ENCODE measurements around the gene DHRS7B. TPM values are rescaled to one million over a fixed set of nuclear protein-coding genes. Genes with fewer than 3 reads are reported as not detected.

The DHRS7B gene
- total RNA-seq, 4 donors from 2014 or later, result 24.3 to 35.1 (median 33.7) TPM

- no peaks in the 10 kb centered on the region for H3K36me3 ChIP-seq
- 50 to 60% methylated on average over 6 of the region's 6 CpGs for WGBS, 2 donors
- H3K4me3 ChIP-seq, result no peak overlapping the region
- H3K27me3 ChIP-seq, result no peaks in the 10 kb centered on the region
- peaks cover 0 to 15% (median 1%) of the 10 kb centered on the region in 4 donors for H3K9me3 ChIP-seq
- no peak for DNase-seq (ENCODE audit: low spot score in 2 of 2)
- H3K4me1 ChIP-seq, result no peaks in the 10 kb centered on the region
- H3K27ac ChIP-seq, result no peak overlapping the region
- TF ChIP-seq, protein P1, sequence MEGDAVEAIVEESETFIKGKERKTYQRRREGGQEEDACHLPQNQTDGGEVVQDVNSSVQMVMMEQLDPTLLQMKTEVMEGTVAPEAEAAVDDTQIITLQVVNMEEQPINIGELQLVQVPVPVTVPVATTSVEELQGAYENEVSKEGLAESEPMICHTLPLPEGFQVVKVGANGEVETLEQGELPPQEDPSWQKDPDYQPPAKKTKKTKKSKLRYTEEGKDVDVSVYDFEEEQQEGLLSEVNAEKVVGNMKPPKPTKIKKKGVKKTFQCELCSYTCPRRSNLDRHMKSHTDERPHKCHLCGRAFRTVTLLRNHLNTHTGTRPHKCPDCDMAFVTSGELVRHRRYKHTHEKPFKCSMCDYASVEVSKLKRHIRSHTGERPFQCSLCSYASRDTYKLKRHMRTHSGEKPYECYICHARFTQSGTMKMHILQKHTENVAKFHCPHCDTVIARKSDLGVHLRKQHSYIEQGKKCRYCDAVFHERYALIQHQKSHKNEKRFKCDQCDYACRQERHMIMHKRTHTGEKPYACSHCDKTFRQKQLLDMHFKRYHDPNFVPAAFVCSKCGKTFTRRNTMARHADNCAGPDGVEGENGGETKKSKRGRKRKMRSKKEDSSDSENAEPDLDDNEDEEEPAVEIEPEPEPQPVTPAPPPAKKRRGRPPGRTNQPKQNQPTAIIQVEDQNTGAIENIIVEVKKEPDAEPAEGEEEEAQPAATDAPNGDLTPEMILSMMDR (IDR thresholded peaks at IDR 0.05), result no peak
- TF ChIP-seq EP300 (IDR thresholded peaks at IDR 0.05) (no peak), POLR2A (IDR thresholded peaks at IDR 0.05) (no peak)
Measured at GRCh38 chr17:21231533-21231932, 104.8 kb downstream of the DHRS7B start.

DNA sequence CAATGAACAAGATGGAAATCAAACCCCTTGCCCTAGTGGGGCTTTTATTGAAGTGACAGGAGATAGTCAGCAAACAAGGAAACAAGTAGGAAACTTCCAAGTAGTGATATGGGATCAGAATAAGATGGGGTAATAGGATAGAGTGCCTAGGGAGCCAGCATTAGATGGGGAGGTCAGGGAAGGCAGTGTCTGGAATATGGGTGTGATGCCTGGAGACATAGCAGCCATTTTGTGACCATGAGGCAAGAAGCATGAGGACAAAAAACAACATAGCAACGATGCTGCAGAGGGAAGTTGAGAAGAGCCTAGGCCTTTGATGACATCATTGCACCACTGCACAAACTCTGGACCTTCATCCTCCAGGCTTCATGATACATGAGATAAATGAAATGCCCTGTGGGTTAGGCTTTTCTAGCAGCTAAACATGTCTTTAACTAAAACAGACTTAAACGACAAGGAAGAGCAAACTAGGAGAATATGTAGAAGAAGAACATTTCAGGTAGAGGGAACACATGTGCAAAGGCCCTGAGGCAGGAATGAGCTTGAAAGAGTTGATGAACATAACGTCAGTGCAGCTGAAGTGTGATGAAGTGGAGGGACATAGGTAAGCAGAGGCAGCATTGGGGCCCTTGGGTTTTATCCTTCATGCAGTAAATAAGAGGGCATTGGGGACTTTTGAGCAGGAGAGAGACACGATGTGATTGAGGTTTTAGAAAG lies 105.4 kb downstream of the DHRS7B start:
- WGBS, 2 donors, result 88 to 92% methylated on average over 4 of the region's 4 CpGs
- H3K4me1 ChIP-seq, result no peaks in the 10 kb centered on the region
- H3K4me3 ChIP-seq, result no peak overlapping the region

GRCh38 chr17:21233581-21234347 lies 107.0 kb downstream of the DHRS7B start:
- Histone ChIP-seq H3K27ac (no peak overlapping the region), H3K9me3 (peaks cover 0 to 15% (median 1%) of the 10 kb centered on the region in 4 donors), H3K4me1 (no peaks in the 10 kb centered on the region), H3K4me3 (no peak overlapping the region), H3K36me3 (no peaks in the 10 kb centered on the region), H3K27me3 (no peaks in the 10 kb centered on the region)
- TF ChIP-seq, protein P1 (IDR thresholded peaks at IDR 0.05), result no peak
- no peak for TF ChIP-seq EP300 (IDR thresholded peaks at IDR 0.05)
- no peak for TF ChIP-seq POLR2A (IDR thresholded peaks at IDR 0.05)
- peak in 1 of 2 donors; percentile 33 for DNase-seq (ENCODE audit: low spot score in 2 of 2)
- 61 to 63% methylated on average over 7 of the region's 7 CpGs for WGBS, 2 donors

More for the DNA sequence above, 105.4 kb downstream of the DHRS7B start:
- Histone ChIP-seq H3K27me3 (no peaks in the 10 kb centered on the region), H3K9me3 (peaks cover 0 to 15% (median 1%) of the 10 kb centered on the region in 4 donors), H3K27ac (no peak overlapping the region), H3K36me3 (no peaks in the 10 kb centered on the region)
- TF ChIP-seq EP300 (IDR thresholded peaks at IDR 0.05) (no peak), POLR2A (IDR thresholded peaks at IDR 0.05) (no peak)
- TF ChIP-seq, protein P1 (IDR thresholded peaks at IDR 0.05), result no peak
- no peak for DNase-seq (ENCODE audit: low spot score in 2 of 2)

DNA sequence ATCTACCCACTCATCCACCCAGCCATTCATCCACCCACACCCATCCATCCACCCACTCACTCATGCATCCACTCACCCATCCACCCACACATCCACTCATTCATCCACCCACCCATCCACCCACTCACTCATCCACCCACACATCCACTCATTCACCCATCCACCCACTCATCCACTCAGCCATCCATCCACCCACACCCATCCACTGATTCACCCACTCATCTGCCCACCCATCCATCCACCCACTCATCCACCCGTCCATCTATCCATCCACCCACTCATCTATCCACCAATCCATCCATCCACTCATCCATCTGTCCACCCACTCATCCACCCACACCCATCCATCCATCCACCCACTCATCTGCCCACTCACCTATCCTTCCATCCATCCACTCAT lies 109.2 kb downstream of the DHRS7B start:
- Histone ChIP-seq H3K4me1 (peaks cover 0 to 6% (median 0%) of the 10 kb centered on the region in 4 donors), H3K27me3 (no peaks in the 10 kb centered on the region), H3K36me3 (peaks cover 0 to under 1% (median 0%) of the 10 kb centered on the region in 3 donors), H3K27ac (no peak overlapping the region), H3K9me3 (peaks cover 0 to 15% (median 1%) of the 10 kb centered on the region in 4 donors), H3K4me3 (no peak overlapping the region)
- TF ChIP-seq POLR2A (IDR thresholded peaks at IDR 0.05) (no peak), EP300 (IDR thresholded peaks at IDR 0.05) (no peak)
- TF ChIP-seq, protein P1 (IDR thresholded peaks at IDR 0.05), result no peak
- WGBS, 2 donors, result 63 to 81% methylated on average over 1 of the region's 1 CpG
- no peak for DNase-seq (ENCODE audit: low spot score in 2 of 2)

Measured in tibial nerve (tissue), 4 donors.